T-helper 2 cell (primary cell): ENCODE results near the gene NSUN3.
A peak's percentile ranks its signal among the peaks of the same experiment; 100 is the strongest.

Experiments
- DNase-seq, 5 experiments: peaks; one replicate each; pipeline versions ENCODE4 v3.0.0 to v3.0.0-alpha.2; 2012 to 2022

Gene NSUN3

GRCh38 chr3:94130690-94131089, 67.8 kb downstream of the NSUN3 start:
- no peak for DNase-seq

GRCh38 chr3:94132777-94133176, 69.9 kb downstream of the NSUN3 start:
- DNase-seq = no peak

GRCh38 chr3:94136133-94136532, 73.3 kb downstream of the NSUN3 start:
- no peak for DNase-seq

GRCh38 chr3:94137377-94137776, 74.5 kb downstream of the NSUN3 start:
- no peak for DNase-seq

- no peak for DNase-seq
Observed at GRCh38 chr3:94146455-94146854, 83.6 kb downstream of the NSUN3 start.

- no peak for DNase-seq
Observed at GRCh38 chr3:94147012-94147411, 84.2 kb downstream of the NSUN3 start.

- no peak for DNase-seq
Observed at GRCh38 chr3:94150113-94150512, 87.3 kb downstream of the NSUN3 start.

- DNase-seq = no peak
Observed at GRCh38 chr3:94156626-94157025, 93.8 kb downstream of the NSUN3 start.

- DNase-seq = no peak
Observed at GRCh38 chr3:94158512-94158911, 95.7 kb downstream of the NSUN3 start.

- DNase-seq = no peak
Observed at GRCh38 chr3:94159062-94159828, 96.4 kb downstream of the NSUN3 start.

- DNase-seq = peak in 1 of 5 experiments; percentile 20
Observed at GRCh38 chr3:94162700-94163099, 99.8 kb downstream of the NSUN3 start.

- no peak for DNase-seq
Observed at GRCh38 chr3:94167346-94167745, 104.5 kb downstream of the NSUN3 start.

- DNase-seq = no peak
Observed at GRCh38 chr3:94167796-94168195, 104.9 kb downstream of the NSUN3 start.

- no peak for DNase-seq
Observed at GRCh38 chr3:94171954-94172353, 109.1 kb downstream of the NSUN3 start.

- DNase-seq = no peak
Observed at GRCh38 chr3:94172695-94173310, 109.9 kb downstream of the NSUN3 start.

GRCh38 chr3:94173673-94174434, 111.0 kb downstream of the NSUN3 start:
- no peak for DNase-seq

GRCh38 chr3:94175677-94176076, 112.8 kb downstream of the NSUN3 start:
- DNase-seq = peak in 1 of 5 experiments; percentile 23

GRCh38 chr3:94176988-94177745, 114.3 kb downstream of the NSUN3 start:
- DNase-seq = no peak
